Ishikawa (cell line): ENCODE measurements around the gene CALCA.

Experiments used
- CEBPB ChIP-seq: IDR thresholded peaks from 2 replicates; pipeline ENCODE4 v1.6.1; 2012
- CREB1 ChIP-seq: IDR thresholded peaks from 2 replicates; pipeline ENCODE4 v1.6.1; 2012; ENCODE audit warnings: low read depth
- EGR1 ChIP-seq: IDR thresholded peaks from 2 replicates; pipeline ENCODE4 v1.6.1; 2012
- EP300 ChIP-seq: IDR thresholded peaks from 2 replicates; pipeline ENCODE4 v1.6.1; 2012; ENCODE audit warnings: borderline replicate concordance
- FOXM1 ChIP-seq: IDR thresholded peaks from 2 replicates; pipeline ENCODE4 v1.6.1; 2012; ENCODE audit warnings: low read depth, borderline replicate concordance
- NFIC ChIP-seq: IDR thresholded peaks from 2 replicates; pipeline ENCODE4 v1.6.1; 2012
- RAD21 ChIP-seq: IDR thresholded peaks from 2 replicates; pipeline ENCODE4 v1.6.1; 2012; ENCODE audit warnings: low read depth
- TAF1 ChIP-seq: IDR thresholded peaks from 2 replicates; pipeline ENCODE4 v1.6.1; 2012; ENCODE audit warnings: low read depth, mild to moderate bottlenecking
- TCF12 ChIP-seq: IDR thresholded peaks from 2 replicates; pipeline ENCODE4 v1.6.1; 2012; ENCODE audit warnings: low read depth
- TEAD4 ChIP-seq: IDR thresholded peaks from 2 replicates; pipeline ENCODE4 v1.6.1; 2012
- YY1 ChIP-seq: IDR thresholded peaks from 2 replicates; pipeline ENCODE4 v1.6.1; 2012; ENCODE audit warnings: low read depth
- ZBTB7A ChIP-seq: IDR thresholded peaks from 2 replicates; pipeline ENCODE4 v1.6.1; 2012; ENCODE audit warnings: low read depth
- TF ChIP-seq, protein P1 (sequence below): IDR thresholded peaks from 2 replicates; pipeline ENCODE4 v1.6.1; 2012
- TF ChIP-seq, protein P2 (sequence below): IDR thresholded peaks from 2 replicates; pipeline ENCODE4 v1.6.1; 2012
- TF ChIP-seq, protein P3 (sequence below): IDR thresholded peaks from 2 replicates; pipeline ENCODE4 v1.6.1; 2012; ENCODE audit warnings: low read depth, mild to moderate bottlenecking

The CALCA gene

DNA sequence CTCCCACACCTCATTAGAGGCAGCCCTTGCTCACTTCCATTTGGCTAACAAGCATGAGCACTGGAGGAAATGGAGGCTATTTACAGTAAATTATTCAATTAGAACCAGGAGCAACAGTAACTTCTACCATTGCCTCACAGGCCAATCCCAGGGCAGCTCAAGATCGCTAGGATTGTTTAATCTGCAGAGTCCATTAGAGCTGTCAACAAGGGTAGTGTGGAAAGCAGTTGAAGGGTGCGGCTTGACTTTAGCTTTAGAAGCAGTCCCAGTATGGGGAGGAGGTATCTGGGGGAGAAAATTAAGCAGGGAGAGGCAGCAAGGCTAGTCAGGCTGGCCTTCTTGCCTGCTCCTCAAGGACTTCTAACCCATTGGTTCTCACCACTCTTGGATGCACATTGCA, 41.8 kb downstream of the CALCA start:
- TF ChIP-seq FOXM1 (no peak), CREB1 (no peak), ZBTB7A (no peak), YY1 (no peak), EP300 (no peak), NFIC (no peak), EGR1 (no peak), RAD21 (no peak), TAF1 (no peak)
- TF ChIP-seq, protein P1, sequence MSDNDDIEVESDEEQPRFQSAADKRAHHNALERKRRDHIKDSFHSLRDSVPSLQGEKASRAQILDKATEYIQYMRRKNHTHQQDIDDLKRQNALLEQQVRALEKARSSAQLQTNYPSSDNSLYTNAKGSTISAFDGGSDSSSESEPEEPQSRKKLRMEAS = no peak
- TF ChIP-seq, protein P2, sequence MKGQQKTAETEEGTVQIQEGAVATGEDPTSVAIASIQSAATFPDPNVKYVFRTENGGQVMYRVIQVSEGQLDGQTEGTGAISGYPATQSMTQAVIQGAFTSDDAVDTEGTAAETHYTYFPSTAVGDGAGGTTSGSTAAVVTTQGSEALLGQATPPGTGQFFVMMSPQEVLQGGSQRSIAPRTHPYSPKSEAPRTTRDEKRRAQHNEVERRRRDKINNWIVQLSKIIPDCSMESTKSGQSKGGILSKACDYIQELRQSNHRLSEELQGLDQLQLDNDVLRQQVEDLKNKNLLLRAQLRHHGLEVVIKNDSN = no peak

DNA sequence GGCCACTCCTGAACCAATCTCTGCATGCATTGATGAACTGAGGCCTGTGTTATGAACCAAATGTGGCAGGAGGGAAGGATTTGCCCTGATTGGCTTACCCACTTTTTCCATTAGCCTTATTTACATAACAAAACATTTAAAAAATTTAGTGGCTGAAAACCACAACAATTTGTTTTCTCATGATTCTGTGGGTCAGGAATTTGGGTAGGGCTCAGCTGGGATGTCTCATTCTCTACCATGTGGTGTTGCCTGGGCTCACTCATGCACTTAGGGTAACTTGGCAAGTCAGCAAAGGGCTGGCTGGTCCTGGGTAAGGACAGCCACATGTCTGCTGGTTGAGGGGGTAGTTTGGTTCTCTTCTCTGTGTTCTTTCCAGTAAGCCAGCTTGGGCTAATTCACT, 45.0 kb downstream of the CALCA start:
- TF ChIP-seq ZBTB7A (no peak), CEBPB (no peak), YY1 (no peak), TCF12 (no peak), NFIC (no peak), TAF1 (no peak), CREB1 (no peak), TEAD4 (no peak), RAD21 (no peak), FOXM1 (no peak), EP300 (no peak)
- TF ChIP-seq, protein P2 = no peak
- TF ChIP-seq, protein P1 = no peak

DNA sequence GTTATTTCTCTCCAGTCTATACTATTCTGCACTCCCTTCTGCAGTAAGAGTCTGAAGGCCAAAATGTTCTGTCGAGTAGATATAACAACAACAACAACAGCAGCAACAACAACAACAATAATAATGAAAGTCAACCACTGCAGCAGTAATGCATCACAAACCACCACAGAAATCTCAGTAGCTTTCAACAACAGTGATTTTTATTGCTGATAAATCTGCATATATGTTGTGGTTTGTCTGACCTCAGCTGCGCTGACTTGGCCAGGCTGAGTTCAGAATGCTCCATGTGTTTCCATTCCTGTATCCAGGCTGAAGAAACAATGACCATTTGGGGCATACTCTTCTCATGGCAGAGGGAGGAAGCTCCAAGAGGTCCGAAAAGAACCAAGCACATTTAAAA, 47.8 kb downstream of the CALCA start:
- TF ChIP-seq, protein P3, sequence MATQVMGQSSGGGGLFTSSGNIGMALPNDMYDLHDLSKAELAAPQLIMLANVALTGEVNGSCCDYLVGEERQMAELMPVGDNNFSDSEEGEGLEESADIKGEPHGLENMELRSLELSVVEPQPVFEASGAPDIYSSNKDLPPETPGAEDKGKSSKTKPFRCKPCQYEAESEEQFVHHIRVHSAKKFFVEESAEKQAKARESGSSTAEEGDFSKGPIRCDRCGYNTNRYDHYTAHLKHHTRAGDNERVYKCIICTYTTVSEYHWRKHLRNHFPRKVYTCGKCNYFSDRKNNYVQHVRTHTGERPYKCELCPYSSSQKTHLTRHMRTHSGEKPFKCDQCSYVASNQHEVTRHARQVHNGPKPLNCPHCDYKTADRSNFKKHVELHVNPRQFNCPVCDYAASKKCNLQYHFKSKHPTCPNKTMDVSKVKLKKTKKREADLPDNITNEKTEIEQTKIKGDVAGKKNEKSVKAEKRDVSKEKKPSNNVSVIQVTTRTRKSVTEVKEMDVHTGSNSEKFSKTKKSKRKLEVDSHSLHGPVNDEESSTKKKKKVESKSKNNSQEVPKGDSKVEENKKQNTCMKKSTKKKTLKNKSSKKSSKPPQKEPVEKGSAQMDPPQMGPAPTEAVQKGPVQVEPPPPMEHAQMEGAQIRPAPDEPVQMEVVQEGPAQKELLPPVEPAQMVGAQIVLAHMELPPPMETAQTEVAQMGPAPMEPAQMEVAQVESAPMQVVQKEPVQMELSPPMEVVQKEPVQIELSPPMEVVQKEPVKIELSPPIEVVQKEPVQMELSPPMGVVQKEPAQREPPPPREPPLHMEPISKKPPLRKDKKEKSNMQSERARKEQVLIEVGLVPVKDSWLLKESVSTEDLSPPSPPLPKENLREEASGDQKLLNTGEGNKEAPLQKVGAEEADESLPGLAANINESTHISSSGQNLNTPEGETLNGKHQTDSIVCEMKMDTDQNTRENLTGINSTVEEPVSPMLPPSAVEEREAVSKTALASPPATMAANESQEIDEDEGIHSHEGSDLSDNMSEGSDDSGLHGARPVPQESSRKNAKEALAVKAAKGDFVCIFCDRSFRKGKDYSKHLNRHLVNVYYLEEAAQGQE = no peak
- TF ChIP-seq, protein P2 = no peak
- TF ChIP-seq CREB1 (no peak), TCF12 (no peak), EP300 (no peak), NFIC (no peak), ZBTB7A (no peak), TEAD4 (no peak), TAF1 (no peak), CEBPB (no peak), YY1 (no peak), RAD21 (no peak), FOXM1 (no peak), EGR1 (no peak)
- TF ChIP-seq, protein P1 = no peak
